ENCODE measurements around the gene ECT2L.

DNA sequence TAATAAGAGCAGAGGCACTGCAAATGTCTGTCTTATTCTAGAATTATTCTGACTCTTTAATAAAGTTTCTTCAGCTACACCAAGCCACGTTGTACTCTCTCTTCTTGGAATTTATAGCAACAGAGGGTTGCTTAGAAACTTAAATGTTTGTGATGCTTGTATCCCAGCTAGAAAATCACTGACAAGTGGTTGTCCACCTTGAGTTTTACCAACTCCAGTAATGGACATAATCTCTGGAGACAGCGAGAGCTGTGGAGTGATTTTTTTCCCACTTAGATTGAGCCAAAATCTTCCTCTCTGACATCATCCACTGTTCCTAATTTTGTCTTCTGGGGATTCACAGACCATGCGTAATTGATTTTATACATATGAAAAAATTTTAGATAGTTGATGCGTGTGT, 8.0 kb downstream of the ECT2L start:
- no peak for TF ChIP-seq POLR2A (IDR thresholded peaks at IDR 0.05)
- TF ChIP-seq, protein P1, sequence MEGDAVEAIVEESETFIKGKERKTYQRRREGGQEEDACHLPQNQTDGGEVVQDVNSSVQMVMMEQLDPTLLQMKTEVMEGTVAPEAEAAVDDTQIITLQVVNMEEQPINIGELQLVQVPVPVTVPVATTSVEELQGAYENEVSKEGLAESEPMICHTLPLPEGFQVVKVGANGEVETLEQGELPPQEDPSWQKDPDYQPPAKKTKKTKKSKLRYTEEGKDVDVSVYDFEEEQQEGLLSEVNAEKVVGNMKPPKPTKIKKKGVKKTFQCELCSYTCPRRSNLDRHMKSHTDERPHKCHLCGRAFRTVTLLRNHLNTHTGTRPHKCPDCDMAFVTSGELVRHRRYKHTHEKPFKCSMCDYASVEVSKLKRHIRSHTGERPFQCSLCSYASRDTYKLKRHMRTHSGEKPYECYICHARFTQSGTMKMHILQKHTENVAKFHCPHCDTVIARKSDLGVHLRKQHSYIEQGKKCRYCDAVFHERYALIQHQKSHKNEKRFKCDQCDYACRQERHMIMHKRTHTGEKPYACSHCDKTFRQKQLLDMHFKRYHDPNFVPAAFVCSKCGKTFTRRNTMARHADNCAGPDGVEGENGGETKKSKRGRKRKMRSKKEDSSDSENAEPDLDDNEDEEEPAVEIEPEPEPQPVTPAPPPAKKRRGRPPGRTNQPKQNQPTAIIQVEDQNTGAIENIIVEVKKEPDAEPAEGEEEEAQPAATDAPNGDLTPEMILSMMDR (IDR thresholded peaks at IDR 0.05), result no peak
